Left cardiac atrium (tissue), 4 donors: Measurements from ENCODE around the gene SLC37A4. TPM values are rescaled to one million over a fixed set of nuclear protein-coding genes. Genes with fewer than 3 reads are reported as not detected.
"Not testable (repeated sequence)": the region's sequence is repeated elsewhere in the genome, so short reads cannot be mapped to it uniquely, and the experiment has no call there.

Source experiments
- ATAC-seq, 2 donors: fragments of 200-7000 bp; cut with Tn5 transposase; one replicate each; pipeline ENCODE4 v1.9.1; 2020; ENCODE audit warnings: mild to moderate bottlenecking in 2 of 2, moderate library complexity in 2 of 2
- DNase-seq: peaks from one replicate; pipeline ENCODE4 v3.0.0-alpha.2; 2020
- intact Hi-C, 2 donors: fragments of 100-400 bp; cut with DNase I; formaldehyde crosslinking; loops; one replicate each; pipeline versions ENCODE4 v1.14.1 to v1.15.1; 2022 to 2023
- microRNA-seq, 2 donors: library from miRNA; unstranded; fragments of <30 nt; microRNA quantifications; one replicate each; pipeline ENCODE4 v1.2.0, GENCODE V29; 2020
- total RNA-seq, 2 donors: library from RNA; stranded (reverse); fragmentation: NEBNext Ultra II Directional; extraction: Animal tissue kit (Norgen Biotek cat#: 25700); gene quantifications; one replicate each; pipeline ENCODE4 v1.2.1, GENCODE V29; 2021
- donor health status: DM: no; HTN: yes; CAD: no.
- donor health status: DM: no; HTN: yes; CAD: no; lungs with severe emphysema.
- donor health status: DM: yes; HTN: yes; CAD: no.
- donor health status: Dilated cardiomyopathy.

SLC37A4 gene
- total RNA-seq, 2 donors from 2014 or later, result 7.2 to 8.4 TPM

DNA sequence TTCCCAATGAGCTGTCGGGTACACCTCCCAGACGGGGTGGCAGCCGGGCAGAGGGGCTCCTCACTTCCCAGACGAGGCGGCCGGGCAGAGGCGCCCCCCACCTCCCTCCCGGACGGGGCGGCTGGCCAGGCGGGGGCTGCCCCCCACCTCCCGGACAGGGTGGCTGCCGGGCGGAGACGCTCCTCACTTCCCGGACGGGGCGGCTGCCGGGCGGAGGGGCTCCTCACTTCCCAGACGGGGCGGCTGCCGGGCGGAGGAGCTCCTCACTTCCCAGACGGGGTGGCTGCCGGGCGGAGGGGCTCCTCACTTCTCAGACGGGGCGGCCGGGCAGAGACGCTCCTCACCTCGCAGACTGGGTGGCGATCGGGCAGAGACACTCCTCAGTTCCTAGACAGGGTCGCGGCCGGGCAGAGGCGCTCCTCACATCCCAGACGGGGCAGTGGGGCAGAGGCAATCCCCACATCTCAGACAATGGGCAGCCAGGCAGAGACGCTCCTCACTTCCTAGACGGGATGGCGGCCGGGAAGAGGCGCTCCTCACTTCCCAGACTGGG, 39.1 kb downstream of the SLC37A4 start:
- DNase-seq, intact Hi-C loops, ATAC-seq: not testable (repeated sequence)

GRCh38 chr11:118988280-118988679, 42.4 kb downstream of the SLC37A4 start:
- intact Hi-C loops, result no loop called here
- no peak for ATAC-seq

DNA sequence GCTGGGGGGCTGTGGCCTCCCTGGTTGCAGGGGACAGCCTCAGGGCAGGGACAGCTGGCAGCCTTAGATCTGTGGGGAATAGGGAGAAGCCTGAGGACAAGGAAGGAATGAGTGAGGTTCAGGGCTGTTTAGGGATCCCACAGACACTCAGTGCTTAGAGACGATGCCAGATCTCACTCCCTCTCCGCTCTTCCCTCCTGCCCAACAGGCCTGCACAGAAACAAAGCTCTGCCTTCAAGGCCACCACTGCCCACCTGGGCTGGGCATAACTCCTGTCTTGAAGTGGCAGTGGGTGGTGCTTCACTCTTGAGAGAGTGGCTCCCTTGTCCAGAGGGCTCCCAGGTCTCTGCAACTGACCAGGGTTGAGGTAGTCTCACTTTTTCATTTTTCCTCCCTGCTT, 45.9 kb downstream of the SLC37A4 start:
- ATAC-seq, result no peak
- intact Hi-C loops, result no loop called here
- DNase-seq, result no peak

More at GRCh38 chr11:118988280-118988679, 42.4 kb downstream of the SLC37A4 start:
- DNase-seq, result no peak

DNA sequence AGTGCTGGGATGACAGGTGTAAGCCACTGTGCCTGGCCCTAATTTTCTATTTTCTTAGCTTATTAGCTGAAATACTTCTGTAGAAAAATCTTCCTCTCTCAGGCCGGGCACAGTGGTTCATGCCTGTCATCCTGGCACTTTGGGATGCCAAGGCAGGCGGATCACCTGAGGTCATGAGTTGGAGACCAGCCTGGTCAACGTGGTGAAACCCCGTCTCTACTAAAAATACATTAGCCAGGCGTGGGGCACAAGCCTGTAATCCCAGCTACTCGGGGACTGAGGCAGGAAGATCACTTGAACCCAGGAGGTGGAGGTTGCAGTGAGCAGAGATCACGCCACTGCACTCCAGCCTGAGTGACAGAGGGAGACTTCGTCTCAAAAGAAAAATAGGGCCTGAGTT, 46.3 kb downstream of the SLC37A4 start:
- ATAC-seq, intact Hi-C loops, DNase-seq: not testable (repeated sequence)

- ATAC-seq (peak; percentile 76 to 84), DNase-seq (peak; percentile 60)
- intact Hi-C loops, result no loop called here
Observed at GRCh38 chr11:118980191-118980881, 50.3 kb downstream of the SLC37A4 start.

DNA sequence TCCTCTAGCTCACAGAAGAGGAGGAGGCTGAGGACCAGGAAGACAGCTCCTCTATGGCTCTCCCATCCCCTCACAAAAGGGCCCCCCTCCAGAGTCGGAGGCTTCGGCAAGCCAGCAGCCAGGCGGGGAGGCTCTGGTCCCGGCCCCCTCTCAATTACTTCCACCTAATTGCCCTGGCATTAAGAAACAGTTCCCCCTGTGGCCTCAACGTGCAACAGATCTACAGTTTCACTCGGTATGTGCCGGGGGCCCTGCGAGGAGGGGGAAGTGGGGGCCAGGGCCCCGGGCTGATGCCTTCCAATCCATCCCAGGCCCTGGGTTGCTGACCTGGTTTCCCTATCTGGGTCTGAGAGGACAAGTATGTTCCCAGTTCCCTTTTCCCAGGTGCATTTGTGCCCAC, 51.2 kb downstream of the SLC37A4 start:
- no peak for DNase-seq
- ATAC-seq, result no peak
- intact Hi-C loops, result no loop called here

- DNase-seq (no peak), ATAC-seq (peak in 1 of 2 donors; percentile 33)
- intact Hi-C loops, result no loop called here
Observed at GRCh38 chr11:118975771-118976709, 54.6 kb downstream of the SLC37A4 start.

Small RNA genes lying within 50 kb of the gene (microRNA-seq; reads per million reads assigned to microRNA genes)
- gene MIR3656, result 0 to 0.20 reads per million in 2 donors

Other genes starting within 250 kb of the SLC37A4 start
- 100 to 1,000 TPM; 109 to 115 TPM for gene DDX6, start 239.7 kb downstream of the SLC37A4 start, total RNA-seq
- not detected for gene CXCR5, start 147.0 kb downstream of the SLC37A4 start, total RNA-seq
- gene BCL9L, start 105.0 kb downstream of the SLC37A4 start, total RNA-seq, result 10 to 100 TPM; 39.8 to 41.3 TPM
- not detected for gene UPK2, start 74.6 kb downstream of the SLC37A4 start, total RNA-seq
- not detected for gene FOXR1, start 59.1 kb downstream of the SLC37A4 start, total RNA-seq
- 10 to 100 TPM; 10.2 to 16.6 TPM for gene CENATAC, start 32.7 kb downstream of the SLC37A4 start, total RNA-seq
- 100 to 1,000 TPM; 816 to 856 TPM for gene RPS25, start 12.5 kb downstream of the SLC37A4 start, total RNA-seq
- 10 to 100 TPM; 29.4 to 47.1 TPM for gene TRAPPC4, start 12.1 kb downstream of the SLC37A4 start, total RNA-seq
- 100 to 1,000 TPM; 114 to 122 TPM for gene HYOU1, start 26.3 kb upstream of the SLC37A4 start, total RNA-seq
- 10 to 100 TPM; 20.1 to 23.2 TPM for gene VPS11, start 36.9 kb upstream of the SLC37A4 start, total RNA-seq
- gene HMBS, start 54.0 kb upstream of the SLC37A4 start, total RNA-seq, result 10 to 100 TPM; 19.8 to 23.2 TPM
- gene DPAGT1, start 71.0 kb upstream of the SLC37A4 start, total RNA-seq, result 10 to 100 TPM; 25.9 to 27.7 TPM
- 1 to 10 TPM; 8.7 to 9.3 TPM for gene C2CD2L, start 76.5 kb upstream of the SLC37A4 start, total RNA-seq
- 10 to 100 TPM; 12.9 to 17.5 TPM for gene HINFP, start 90.7 kb upstream of the SLC37A4 start, total RNA-seq
- gene ABCG4, start 118.2 kb upstream of the SLC37A4 start, total RNA-seq, result 1 to 10 TPM in 1 of 2 donors, under 1 TPM in 1; 0.68 to 1.8 TPM
- 10 to 100 TPM; 14.8 to 18.3 TPM for gene NLRX1, start 137.8 kb upstream of the SLC37A4 start, total RNA-seq
- 1 to 10 TPM in 1 of 2 donors, under 1 TPM in 1; 0.84 to 3.2 TPM for gene NHERF4, start 154.6 kb upstream of the SLC37A4 start, total RNA-seq
- gene CBL, start 175.5 kb upstream of the SLC37A4 start, total RNA-seq, result 10 to 100 TPM; 11.1 to 13.8 TPM